ENCODE measurements around the gene CEP97.

The CEP97 gene

DNA sequence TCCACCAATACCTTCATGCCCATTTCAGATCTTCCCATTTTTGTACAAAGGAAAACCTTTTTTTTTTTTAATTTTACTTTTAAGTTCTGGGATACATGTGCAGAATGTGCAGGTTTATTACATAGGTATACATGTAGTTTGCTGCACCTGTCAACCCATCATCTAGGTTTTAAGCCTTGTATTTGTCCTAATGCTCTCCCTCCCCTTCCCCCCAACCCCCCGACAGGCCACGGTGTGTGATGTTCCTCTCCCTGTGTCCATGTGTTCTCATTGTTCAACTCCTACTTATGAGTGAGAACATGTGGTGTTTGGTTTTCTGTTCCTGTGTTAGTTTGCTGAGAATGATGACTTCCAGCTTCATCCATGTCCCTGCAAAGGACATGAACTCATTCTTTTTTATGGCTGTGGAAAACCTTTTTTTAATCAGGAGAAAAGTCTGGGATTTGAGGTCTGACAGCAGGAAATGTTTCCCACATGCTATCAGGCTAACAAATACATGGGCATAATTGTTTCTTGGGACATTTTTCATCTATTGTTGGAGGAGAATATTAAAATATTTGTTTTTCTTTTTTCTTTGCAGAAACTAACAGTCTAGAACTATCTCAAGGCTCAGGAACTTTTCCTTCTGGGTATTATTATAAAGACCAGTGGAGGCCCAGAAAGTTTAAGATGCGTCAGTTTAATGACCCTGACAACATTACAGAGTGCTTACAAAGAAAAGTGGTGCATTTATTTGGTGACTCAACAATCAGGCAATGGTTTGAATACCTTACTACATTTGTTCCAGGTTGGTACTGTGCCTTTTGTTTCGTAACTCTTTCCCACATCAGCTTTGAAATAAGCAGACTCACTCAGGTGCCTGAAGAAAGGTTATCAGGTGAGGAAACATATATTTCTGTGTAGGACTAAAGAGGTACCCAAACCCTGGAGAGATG is 92.1 kb downstream of the CEP97 start:
- peaks cover 3% of the 10 kb centered on the region for H3K36me3 ChIP-seq (ENCODE audit: control insufficient read depth, insufficient read depth, low read length)
- H3K27ac ChIP-seq (ENCODE audit: low read depth, low read length), result no peak overlapping the region
- no peaks in the 10 kb centered on the region for H3K27me3 ChIP-seq (ENCODE audit: control insufficient read depth, insufficient read depth, low read length)
- no peaks in the 10 kb centered on the region for H3K4me1 ChIP-seq (ENCODE audit: control insufficient read depth, insufficient read depth, low read length)
- H3K9ac ChIP-seq (ENCODE audit: low read length), result no peak overlapping the region
- no peak overlapping the region for H3K4me3 ChIP-seq (ENCODE audit: low read length)

DNA sequence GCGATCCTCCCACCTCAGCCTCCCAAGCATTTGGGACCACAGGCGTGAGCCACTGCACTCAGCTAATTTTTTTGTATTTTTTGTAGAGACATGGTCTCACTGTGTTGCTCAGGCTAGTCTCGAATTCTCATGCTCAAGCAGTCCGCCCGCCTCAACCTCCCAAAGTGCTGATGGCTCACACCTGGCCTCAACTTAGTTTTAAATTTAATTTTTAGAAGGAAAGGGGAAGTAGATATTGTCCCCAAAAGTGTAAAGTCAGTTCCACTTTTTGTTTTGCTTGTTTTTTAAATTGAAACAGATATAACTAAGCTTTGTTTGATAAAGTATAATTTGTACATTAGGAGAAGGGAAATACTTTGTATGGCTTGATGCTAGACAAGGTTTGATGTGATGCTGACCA is 93.6 kb downstream of the CEP97 start:
- Histone ChIP-seq H3K27me3 (ENCODE audit: control insufficient read depth, insufficient read depth, low read length) (no peaks in the 10 kb centered on the region), H3K4me1 (ENCODE audit: control insufficient read depth, insufficient read depth, low read length) (no peaks in the 10 kb centered on the region), H3K36me3 (ENCODE audit: control insufficient read depth, insufficient read depth, low read length) (peaks cover 5% of the 10 kb centered on the region), H3K4me3 (ENCODE audit: low read length) (no peak overlapping the region), H3K27ac (ENCODE audit: low read depth, low read length) (no peak overlapping the region), H3K9ac (ENCODE audit: low read length) (no peak overlapping the region)

DNA sequence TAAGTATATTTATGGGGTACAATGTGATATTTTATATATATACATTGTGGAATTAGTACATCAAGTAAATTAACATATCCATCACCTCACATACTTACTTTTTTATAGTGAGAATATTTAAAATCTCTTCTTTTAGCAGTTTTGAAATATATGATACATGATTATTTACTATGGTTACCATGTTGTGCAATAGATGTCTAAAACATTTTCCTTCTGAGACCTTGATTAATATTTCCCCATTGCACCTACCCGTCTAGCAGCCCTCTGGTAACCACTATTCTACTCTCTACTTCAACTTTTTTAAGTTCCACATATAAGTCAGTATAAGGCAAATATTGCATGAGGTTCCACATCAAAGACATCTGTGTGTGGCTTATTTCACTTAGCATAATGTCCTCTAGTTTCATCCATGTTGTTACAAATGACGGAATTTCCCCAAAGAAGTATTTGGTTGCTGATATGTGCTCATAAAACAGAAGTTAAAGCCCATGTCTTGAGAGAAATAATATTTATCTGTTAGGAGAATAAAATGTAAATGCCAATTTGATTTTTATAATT is 95.3 kb downstream of the CEP97 start:
- Histone ChIP-seq H3K27ac (ENCODE audit: low read depth, low read length) (no peak overlapping the region), H3K4me1 (ENCODE audit: control insufficient read depth, insufficient read depth, low read length) (no peaks in the 10 kb centered on the region), H3K36me3 (ENCODE audit: control insufficient read depth, insufficient read depth, low read length) (peaks cover 5% of the 10 kb centered on the region), H3K27me3 (ENCODE audit: control insufficient read depth, insufficient read depth, low read length) (no peaks in the 10 kb centered on the region), H3K4me3 (ENCODE audit: low read length) (no peak overlapping the region), H3K9ac (ENCODE audit: low read length) (no peak overlapping the region)

Data from rectal smooth muscle tissue (tissue), 1 donor.